ENCODE results near the gene RAB36. TPM values are rescaled to one million over a fixed set of nuclear protein-coding genes. Genes with fewer than 3 reads are reported as not detected.

The RAB36 gene
- total RNA-seq, 2 donors from 2014 or later: 1.3 to 3.1 TPM

GRCh38 chr22:23182309-23183060 is 37.2 kb downstream of the RAB36 start:
- WGBS, 2 donors: 34 to 40% methylated on average over 9 to 12 of the region's 12 CpGs
- no peaks in the 10 kb centered on the region for H3K36me3 ChIP-seq (replicated peaks in 1 of 2; ENCODE audit: insufficient read depth in 1 of 2, low read depth in 2 of 2)
- DNase-seq: peak in 2 of 4 donors; percentile 22 to 26

DNA sequence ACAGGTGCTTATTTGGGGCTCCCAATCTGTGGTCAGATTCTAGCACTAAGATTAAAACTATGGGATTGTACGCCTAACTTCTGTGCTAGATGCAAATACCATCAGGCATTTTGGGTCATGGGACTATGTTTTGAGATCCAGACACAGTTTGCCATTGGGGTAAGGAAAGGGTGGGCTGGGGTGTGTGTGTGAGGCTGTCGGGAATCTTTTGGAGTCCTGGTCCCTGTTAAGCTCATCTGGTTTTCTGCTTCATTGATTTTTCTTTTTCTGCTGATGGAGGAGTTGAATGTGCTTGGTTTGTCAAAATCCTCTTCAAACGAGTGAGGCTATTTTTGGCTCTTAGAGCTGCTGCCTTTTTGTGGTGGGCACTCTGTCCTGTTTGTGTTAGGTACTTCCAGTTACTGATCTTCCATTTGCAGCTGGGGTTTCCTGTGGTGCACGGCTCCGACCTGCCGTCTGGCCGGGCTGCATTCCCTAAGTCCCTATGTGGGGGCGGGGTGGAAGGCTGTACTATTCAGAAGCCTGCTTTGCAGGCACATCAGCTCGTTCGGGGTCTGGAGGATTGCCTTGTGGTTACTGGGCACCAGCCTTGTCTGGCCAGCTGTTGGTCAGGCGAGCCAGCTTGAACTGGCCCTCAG is 37.9 kb downstream of the RAB36 start:
- intact Hi-C loops (cut with DNase I): no loop called here
- WGBS, 2 donors: 4 to 11% methylated on average over 9 to 11 of the region's 11 CpGs
- no peaks in the 10 kb centered on the region for H3K9me3 ChIP-seq
- H3K36me3 ChIP-seq (replicated peaks in 1 of 2; ENCODE audit: insufficient read depth in 1 of 2, low read depth in 2 of 2): no peaks in the 10 kb centered on the region
- DNase-seq: peak; percentile 58 to 74 (median 62)
- H3K27me3 ChIP-seq: no peaks in the 10 kb centered on the region
- H3K4me1 ChIP-seq: peaks cover 57% of the 10 kb centered on the region
- peak overlapping the region in 1 of 4 donors; percentile 36 for H3K27ac ChIP-seq
- no peak overlapping the region for H3K4me3 ChIP-seq
- TF ChIP-seq POLR2A (IDR thresholded peaks at IDR 0.05): no peak
- TF ChIP-seq CTCF (IDR thresholded peaks at IDR 0.05): no peak
- ATAC-seq: no peak

More at GRCh38 chr22:23182309-23183060, 37.2 kb downstream of the RAB36 start:
- Histone ChIP-seq H3K27ac (peak overlapping the region in 2 of 4 donors; percentile 18 to 36), H3K4me3 (no peak overlapping the region), H3K9me3 (no peaks in the 10 kb centered on the region), H3K27me3 (no peaks in the 10 kb centered on the region), H3K4me1 (peaks cover 58% of the 10 kb centered on the region)
- no peak for ATAC-seq
- TF ChIP-seq POLR2A (IDR thresholded peaks at IDR 0.05) (peak in 1 of 3 donors; percentile 14), CTCF (IDR thresholded peaks at IDR 0.05) (no peak)
- intact Hi-C loops (cut with DNase I): no loop called here

DNA sequence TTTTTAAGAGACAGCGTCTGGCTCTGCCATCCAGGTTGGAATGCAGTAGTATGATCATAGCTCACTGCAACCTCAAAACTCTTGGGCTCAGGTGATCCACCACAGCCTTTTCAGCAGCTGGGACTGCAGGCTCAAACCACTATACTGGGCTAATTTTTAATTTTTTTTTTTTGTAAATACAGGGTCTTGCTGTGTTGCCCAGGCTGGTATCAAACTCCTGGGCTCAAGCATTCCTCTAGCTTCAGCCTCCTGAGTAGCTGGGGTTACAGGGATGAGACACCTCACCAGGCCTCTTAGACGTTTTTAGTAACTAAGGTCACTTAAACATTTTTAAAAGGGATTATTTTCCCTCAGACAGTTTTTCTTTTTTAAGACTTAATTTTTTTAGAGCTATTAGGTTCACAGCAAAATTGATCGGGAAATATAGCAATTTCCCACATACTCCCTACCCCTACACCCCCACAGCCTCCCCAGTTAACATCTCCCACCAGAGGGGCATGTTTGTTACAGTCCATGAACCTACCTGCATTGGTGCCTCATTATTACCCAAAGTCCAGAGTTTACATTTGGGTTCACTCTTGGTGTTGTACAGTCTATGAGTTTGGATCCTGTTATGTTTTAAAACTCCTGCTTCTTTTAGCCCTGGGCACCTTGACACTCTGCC is 39.0 kb downstream of the RAB36 start:
- Histone ChIP-seq H3K27ac (peak overlapping the region in 1 of 4 donors; percentile 3), H3K36me3 (replicated peaks in 1 of 2; ENCODE audit: insufficient read depth in 1 of 2, low read depth in 2 of 2) (no peaks in the 10 kb centered on the region), H3K4me3 (no peak overlapping the region), H3K9me3 (no peaks in the 10 kb centered on the region), H3K27me3 (no peaks in the 10 kb centered on the region), H3K4me1 (peaks cover 49% of the 10 kb centered on the region)
- 62 to 65% methylated on average over 3 of the region's 3 CpGs for WGBS, 2 donors
- no peak for DNase-seq
- no peak for ATAC-seq
- intact Hi-C loops (cut with DNase I): no loop called here
- TF ChIP-seq POLR2A (IDR thresholded peaks at IDR 0.05) (no peak), CTCF (IDR thresholded peaks at IDR 0.05) (no peak)

- Histone ChIP-seq H3K4me3 (no peak overlapping the region), H3K9me3 (no peaks in the 10 kb centered on the region), H3K27me3 (no peaks in the 10 kb centered on the region), H3K4me1 (peaks cover 44% of the 10 kb centered on the region), H3K36me3 (replicated peaks in 1 of 2; ENCODE audit: insufficient read depth in 1 of 2, low read depth in 2 of 2) (no peaks in the 10 kb centered on the region), H3K27ac (peak overlapping the region in 1 of 4 donors; percentile 3)
- intact Hi-C loops (cut with DNase I): no loop called here
- WGBS, 2 donors: 65 to 87% methylated on average over 5 of the region's 5 CpGs
- no peak for DNase-seq
- ATAC-seq: no peak
- TF ChIP-seq CTCF (IDR thresholded peaks at IDR 0.05) (no peak), POLR2A (IDR thresholded peaks at IDR 0.05) (no peak)
These were observed 39.5 kb downstream of the RAB36 start for GRCh38 chr22:23184764-23185113.
